NCI-H1436 (cell line): Measurements from ENCODE around the gene BTBD18.

Experiments
- DNase-seq: peaks from one replicate; lab custom pipeline; 2025; lab: John Stamatoyannopoulos, UW

BTBD18 gene

DNA sequence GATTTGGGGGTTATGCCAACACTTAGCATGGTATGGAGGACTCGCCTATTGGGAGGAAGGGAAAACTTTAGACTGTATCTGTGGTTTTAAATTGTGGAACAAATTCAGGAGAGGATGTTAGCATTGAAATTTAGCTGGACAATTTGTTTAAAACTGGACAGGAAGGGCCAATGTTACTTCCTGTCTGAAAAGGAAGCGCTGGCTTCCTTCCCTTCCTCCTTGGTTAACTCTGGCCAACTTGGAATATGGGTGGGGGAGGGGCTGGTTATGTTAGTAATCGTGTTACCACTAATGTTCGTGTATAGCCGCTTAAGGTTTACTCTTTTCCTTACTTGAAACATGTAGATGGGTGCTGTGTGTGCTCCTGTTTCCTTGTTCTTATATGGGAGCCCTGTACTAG is 23.9 kb upstream of the BTBD18 start:
- DNase-seq = no peak

DNA sequence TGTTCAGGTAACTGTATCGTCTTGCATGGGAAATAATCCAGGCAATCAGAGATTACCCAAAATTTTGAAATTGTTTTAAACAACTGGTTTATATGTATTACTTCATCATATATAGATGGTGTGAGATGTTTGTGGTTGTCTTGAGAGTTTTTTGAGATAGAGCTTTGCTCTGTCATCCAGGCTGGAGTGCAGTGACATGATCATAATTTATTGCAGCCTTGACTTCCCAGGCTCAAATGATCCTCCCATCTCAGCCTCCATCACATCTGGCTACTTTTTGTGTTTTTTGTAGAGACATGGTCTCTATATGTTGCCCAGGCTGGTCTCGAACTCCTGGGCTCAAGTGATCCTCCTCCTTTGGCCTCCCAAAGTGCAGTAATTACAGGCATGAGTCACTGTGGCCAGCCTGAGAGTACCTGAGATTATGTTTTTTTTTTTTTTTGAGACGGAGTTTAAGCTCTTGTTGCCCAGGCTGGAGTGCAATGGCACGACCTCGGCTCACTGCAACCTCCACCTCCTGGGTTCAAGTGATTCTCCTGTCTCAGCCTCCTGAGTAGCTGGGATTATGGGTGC is 21.5 kb upstream of the BTBD18 start:
- no peak for DNase-seq

DNA sequence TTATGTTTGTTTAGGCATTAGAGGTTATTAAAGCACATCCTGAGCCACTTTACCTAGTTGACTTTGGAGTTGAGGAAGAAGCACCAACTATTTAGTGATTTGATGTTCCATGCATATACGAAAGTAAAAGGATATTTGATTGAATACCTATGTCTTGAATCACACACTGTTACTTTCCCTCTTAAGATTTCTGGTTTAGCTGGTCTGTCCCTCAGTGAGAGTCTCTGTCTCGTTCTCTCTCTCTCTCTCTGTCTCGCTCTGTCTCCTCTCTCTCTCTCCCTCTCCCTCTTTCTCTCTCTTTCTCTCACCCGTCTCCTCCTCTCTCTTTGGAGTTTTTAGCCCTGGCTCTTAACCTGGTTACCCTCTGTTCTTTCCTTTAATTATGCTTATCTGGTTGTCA is 20.9 kb upstream of the BTBD18 start:
- no peak for DNase-seq

DNA sequence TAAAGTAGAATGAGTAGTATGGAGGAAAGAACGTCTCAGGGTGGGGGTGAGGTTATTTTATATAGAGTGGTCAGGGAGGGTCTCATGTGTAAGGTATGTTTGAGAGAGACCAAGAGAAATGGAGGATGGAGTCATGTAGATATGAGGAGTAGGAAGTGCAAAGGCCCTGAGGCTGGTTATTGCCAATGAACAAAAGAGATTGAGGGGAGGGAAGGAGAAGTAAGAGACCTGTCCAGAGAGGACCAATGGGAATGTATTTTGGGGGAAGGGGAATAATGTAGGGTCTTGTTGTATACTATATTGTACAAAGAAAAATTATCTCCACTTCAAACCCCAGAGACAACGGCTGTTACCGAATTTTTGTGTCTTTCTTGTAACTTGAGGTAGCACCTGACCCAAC is 19.7 kb upstream of the BTBD18 start:
- no peak for DNase-seq

DNA sequence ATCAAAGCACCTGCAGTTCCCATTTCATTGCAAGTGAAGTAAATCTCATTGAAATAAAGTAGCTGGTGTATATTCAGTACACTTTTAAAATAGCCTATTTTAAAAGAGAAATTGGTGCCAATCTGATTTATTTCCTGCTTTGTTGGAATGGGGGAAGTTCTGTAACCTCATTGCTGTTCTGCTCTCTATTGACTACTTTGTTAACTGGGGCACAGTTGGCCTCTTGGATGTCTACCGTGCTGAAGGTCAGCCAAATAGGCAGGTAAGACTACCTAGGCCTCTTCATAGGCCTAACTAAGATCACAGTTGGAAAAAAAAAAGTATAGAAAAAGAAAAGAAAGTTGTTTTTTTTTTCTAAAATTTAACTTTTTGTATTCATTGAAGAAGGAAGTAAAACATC is 19.2 kb upstream of the BTBD18 start:
- no peak for DNase-seq

DNA sequence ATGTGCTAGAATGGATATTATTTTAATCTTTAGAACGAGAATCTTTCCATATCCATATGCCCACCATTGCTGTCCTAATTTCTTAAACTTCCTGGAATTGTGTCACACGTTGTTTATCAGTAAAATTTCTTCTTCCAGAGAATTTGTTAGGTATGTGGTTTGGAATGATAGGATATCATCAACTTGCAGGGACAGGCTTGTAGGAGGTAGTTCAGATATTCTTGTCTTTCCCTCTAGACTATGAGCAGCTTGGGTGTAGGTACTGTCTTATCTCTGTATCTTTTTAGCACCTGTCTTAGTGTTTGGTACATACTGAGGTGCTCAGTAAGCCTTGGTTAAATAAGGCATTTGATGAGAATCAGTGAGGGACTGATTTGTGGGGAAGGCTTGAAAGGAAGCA is 13.4 kb upstream of the BTBD18 start:
- DNase-seq = no peak

DNA sequence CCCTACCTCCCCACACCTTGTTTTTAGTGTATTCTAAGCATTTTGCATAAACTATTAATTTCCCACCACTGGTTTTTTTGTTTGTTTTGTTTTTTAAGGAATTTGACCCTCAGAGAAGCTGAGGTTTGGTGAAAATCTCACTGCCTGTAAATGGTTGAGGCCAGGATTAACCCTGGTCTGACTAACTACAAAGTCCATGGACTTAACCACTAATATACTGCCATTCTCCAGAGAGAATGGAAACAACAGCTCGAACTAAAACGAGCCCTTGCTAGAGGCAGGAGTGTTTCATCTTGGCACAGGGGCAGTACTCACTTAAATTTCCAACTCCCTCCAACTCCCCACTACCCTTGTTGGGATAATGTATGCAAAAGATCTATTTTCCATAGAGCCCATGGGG is 12.9 kb upstream of the BTBD18 start:
- no peak for DNase-seq

DNA sequence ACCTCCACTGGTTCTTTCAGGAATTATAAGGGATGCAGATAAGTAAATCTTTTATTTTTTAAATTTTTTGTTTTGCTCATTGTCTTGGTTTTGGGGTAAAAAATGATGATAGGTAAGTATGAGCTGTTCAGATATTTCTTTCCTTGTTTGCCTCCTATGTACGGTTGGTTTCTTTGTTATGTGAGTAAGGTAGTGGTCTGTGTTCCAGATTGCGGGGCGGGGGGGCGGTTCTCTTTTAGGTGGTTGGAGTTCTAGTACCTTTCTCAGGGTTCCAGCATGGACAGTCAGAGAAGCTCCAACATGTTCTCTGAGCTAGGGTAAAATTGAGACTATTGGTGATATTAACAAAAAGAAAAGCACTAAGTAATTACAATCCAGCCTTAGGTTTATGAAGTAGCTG is 12.4 kb upstream of the BTBD18 start:
- DNase-seq = no peak

DNA sequence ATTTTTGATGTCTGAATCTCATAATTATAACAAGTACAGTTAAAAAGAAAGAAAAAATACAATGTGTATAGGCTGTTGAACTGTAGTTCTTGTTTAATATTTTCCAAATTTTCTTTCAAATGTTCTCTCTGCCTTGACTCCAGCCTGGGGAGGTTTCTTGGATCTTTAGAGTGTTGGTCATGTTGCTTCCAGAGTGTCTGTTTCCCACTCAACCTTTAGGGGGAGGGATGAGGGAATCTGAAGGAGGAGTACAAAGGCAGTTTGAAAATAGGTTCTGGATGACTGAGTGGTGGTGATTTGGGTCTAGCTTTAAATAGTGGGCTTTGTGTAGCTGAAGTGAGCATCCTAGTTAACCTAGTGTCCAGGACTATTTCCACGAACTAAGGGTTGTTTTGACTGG is 11.9 kb upstream of the BTBD18 start:
- DNase-seq = no peak

DNA sequence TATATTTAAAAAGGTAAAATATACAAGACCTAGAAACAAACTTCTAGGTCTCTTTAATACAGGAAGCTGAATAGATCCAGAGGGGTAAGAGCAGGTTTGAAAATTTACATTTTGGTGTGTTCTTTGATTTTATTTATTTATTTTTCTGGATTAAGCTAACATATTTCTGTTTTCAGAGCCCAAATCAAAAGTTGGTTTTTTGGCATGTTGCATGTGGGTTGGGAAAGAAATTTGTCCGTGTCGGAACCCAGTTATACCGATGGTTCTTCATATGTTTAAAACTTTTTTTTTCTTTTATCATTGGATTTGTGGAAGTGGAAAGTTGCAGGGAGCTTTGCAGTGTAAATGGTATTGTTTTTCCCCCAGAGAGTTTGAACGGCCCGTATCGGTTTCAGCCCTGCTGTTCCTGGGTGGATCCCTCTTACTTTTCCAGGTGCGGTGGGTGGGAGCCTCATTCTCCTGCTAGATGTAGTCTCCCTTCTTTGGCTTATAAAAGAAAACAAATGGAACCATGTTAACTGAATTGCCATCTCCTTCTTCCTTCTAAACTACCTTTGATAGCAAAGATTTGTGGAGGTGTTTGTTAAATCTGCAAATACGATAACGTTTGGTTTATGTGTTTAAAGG is 10.7 kb upstream of the BTBD18 start:
- DNase-seq = no peak

DNA sequence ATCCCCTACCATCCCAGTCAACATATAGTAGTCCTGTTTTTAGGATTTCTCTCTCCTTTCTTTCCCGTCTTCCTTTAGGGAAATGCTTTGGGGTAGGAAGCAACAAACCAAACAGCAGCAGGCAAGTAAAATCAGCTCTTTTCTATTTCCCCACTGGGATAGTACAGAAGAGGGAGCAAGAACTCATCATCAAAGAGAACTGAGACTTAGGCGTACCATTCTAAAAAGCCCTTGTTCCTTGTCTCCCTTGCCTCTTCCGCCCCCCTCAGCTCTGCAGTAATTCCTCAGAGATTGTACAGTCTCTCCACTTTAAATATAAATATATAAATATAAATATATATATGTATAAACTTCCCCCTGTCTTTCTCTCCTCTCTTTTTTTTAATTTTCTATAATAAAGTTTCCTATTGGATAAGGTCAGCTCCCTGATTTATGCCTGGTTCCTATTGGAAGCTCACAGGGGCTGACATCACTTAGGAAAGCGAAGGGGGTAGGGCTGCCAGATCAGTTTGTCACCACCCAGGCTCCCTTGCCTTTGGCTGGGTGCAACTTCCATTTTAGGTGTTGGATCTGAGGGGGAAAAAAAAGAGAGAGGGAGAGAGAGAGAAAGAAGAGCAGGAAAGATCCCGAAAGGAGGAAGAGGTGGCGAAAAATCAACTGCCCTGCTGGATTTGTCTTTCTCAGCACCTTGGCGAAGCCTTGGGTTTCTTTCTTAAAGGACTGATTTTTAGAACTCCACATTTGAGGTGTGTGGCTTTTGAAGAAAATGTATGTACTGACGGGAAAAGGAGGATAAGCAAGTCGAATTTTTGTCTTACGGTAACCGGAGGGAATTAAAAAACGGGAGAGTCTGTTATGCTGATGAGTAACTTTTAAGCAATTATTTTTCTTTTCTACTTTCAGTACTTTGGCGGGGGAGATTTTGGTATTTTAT is 9.9 kb upstream of the BTBD18 start, which contains the start of gene CTNND1:
Gene CTNND1, plus strand, starts transcription at position 502 of the 934 bp plus-strand sequence. CDS start 29,677 bp downstream, outside the sequence.
- no peak for DNase-seq

DNA sequence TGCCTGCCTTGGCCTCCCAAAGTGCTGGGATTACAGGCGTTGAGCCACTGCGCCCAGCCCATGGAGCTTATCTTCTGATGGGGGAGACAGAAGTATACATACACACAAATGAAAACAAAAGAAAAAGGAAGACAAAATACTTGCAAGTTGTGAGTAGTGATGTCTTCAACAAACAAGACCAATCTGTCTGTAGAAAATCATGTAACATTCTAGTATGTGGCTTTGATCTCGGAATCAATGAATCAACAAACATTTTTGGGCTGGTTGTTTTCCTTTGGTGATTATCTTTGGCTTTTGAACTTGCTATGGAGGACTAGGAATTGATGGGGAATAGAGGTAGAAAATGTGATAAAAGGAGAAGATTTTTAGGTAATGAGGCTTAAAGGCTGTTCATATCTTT is 6.6 kb upstream of the BTBD18 start:
- DNase-seq = no peak

DNA sequence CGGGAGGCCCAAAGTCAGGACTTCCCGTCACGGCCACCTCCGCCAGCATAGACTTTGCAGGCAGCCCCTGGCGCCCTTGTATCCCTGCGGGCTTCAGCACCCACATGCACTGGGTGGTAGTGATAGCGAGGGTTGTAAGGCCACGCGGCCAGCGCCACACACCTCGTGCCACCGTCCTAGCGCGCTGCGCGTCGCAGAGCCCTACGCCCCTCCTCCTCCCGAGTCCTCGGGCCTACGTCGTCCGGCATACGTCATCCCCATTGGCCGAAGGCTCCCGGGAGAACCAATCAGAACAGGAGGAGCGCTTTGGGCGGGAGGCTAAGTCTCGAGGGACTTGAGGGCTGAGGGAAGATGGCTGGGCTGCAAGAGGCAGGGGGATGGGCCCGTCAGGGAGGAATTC is 1.3 kb upstream of the BTBD18 start:
- no peak for DNase-seq

DNA sequence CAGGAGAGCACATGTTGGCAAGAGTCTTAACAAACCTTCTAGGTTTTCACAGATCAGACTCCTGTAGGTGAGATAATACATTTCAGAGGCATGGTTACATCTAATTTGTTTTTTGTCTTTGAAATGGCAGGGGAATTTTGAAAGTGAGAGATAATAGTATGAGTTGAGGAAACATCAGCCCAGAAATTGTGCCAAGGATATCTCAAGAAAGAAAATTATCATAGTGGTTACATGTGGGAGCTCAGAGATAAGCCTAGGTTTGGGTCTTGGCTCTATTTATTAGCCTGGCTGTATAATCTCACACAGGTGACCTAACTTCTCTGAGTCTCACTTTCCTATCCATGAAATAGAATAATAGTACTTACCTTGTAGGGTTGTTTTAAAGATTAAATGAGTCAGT is 443 bp downstream of the BTBD18 start:
- DNase-seq = no peak

DNA sequence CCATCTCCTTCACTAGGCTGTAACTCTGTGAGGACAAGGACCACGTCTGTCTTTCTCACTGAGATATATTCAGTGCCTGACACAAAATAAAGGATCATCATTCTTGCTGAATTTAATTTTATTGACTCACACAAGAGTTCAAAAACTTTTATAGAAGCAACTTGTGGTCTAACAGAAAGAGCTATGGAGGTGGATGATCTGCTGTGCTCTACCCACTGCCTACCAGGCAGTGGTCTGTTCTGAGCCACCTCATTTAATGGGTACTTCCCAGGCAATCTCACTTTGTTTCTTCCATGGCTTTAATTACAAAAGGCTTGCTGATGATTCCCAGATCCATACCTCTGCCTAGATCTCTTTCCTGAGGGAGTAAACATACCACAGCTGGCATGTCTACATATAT is 4.7 kb downstream of the BTBD18 start:
- DNase-seq = no peak

DNA sequence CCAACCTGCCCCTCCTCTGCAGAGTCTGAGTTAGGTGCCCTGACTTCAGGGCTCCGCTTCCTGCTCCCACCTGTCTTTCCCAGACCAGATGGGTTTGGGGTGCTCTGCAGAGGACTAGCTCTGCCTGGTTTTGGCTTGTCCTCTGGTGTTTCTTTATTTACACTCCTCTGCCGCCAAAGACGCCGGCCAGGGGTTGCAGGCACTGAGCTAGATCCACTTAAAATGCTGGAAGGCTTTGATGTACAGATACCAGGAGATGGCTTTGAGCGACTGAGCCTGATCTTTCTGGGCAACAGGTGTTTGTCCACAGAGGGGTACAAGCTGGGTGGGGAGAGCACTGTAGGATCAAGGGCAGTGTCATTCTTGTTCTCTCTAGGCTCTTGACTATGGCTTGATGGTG is 6.4 kb downstream of the BTBD18 start:
- no peak for DNase-seq

DNA sequence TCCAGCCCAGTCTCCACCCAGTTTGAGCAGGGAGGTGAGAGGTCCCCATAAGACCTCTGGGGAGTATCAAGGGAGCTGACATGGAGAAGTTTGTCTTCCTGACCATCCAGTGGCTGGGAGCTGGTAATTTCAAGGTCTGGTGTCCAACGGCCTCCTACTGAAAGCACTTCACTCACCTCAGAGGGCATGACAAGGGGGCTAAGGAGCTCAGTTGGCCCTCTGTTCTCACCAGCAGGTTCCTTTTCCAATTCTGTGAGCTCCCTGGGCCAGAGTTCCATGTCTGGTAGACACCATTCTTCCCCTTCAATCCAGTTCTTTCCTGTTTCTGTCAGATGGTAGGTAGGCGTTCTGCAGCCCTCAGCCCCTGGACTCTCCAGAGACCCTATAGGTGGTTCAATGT is 7.3 kb downstream of the BTBD18 start:
- no peak for DNase-seq

DNA sequence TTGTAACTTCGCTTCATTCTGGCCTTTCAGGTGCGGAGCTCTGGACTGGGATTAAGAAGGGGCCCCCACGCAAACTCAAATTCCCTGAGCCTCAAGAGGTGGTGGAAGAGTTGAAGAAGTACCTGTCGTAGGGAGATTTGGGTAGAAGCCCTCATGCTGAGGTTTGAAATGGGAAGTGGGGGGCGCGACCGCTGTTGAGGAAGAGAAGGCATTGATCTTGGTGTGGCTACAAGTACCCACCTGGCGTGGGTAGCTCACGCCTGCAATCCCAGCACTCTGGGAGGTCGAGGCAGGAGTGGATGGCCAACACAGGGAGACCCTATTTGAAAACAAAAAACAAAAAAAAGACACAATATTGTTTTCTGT is 9.5 kb downstream of the BTBD18 start:
- no peak for DNase-seq

DNA sequence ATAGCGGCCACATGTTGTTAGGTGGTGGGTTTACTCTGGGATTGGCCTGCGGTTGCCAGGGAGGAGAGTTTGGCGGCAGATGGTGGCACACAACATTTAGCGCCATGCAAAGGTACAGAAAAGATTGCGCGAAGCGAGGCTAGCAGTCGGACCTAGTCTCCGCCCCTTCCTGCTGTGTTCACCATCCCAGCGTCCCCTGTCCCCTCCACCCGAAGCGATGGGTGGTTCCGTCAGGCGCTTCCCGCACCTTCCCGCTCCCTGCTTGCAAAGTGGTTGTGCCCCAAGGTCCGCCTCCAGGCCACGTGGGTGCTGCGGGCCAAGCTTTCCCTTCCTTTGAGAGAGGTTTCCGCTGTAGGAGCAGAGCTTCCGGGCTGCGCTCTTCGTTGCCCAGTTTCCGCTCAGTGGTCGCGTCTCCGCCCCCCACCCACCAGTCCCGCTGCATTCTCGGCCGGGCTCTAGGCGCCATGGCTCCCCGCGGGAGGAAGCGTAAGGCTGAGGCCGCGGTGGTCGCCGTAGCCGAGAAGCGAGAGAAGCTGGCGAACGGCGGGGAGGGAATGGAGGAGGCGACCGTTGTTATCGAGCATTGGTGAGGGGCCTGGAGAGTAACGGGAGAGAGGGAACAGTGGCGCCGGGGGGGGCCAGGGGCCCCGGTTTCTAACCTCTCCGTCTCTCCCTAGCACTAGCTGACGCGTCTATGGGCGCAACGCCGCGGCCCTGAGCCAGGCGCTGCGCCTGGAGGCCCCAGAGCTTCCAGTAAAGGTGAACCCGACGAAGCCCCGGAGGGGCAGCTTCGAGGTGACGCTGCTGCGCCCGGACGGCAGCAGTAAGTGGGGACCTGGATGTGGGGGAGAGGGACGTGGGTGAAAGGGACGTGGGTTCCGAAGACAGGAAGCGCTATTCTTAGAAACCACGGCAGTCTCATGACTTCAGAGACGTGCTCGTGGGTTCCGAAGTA is 10.2 kb downstream of the BTBD18 start, which contains the start of gene SELENOH:
Gene SELENOH, plus strand, starts transcription at position 360 of the 955 bp plus-strand sequence. Its CDS starts 105 bp downstream, at position 465.
- DNase-seq = peak; percentile 96

DNA sequence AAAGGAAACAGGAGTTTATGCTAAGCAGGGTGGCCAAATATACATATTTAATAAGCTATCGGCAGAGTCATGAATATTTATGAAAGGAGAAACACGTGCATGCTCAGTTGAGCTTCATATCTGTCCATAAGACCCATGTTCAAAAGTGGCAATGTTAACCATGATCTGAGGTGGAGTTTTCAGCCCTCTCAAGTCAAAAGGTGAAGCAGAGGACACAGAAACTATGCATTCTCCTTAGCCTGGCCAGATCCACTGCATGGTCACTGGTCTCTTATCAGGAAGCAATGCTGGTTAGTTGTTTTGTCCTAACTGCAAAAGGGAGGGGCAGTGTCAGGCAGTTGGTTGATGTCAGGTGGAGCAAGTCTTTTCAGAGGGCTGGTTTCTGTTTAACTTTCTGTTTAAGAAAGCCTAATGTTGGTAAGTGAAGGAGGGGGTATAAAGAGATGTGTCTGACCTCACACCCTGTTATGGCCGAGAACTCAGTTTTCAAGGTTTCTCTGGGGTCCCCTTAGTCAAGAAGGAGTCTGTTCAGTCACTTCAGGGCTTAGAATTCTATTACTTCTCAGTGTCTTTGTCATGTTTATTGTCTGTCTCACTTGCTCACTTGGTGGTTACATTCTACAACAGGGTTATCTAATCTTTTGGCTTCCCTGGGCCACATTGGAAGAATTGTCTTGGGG is 15.9 kb downstream of the BTBD18 start:
- DNase-seq = no peak

DNA sequence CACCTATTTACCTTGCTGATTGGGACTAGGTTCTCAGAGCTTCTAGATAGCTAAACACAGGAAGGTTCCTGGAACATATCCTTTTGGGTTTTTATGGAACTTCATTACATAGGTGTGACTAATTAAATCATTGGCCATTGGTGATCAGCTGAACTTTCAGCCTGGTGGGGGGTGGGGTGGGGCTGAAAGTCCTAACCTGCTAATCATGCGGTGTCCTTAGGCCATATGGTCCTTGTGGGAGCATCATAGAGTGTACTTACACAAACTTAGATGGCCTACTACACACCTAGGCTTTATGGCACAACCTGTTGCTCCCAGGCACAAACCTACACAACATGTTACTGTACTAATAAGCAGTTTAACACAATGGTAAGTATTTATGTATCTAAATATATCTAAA is 19.0 kb downstream of the BTBD18 start:
- DNase-seq = no peak
